ENCODE data around the gene MTERF1.

The MTERF1 gene

GRCh38 chr7:91864070-91864469 is 16.4 kb downstream of the MTERF1 start:
- Mint-ChIP-seq H3K4me1 (no peaks in the 10 kb centered on the region), H3K27me3 (no peaks in the 10 kb centered on the region), H3K4me3 (no peak overlapping the region), H3K27ac (no peak overlapping the region), H3K9me3 (peaks cover 0 to 4% of the 10 kb centered on the region in 2 donors)
- ATAC-seq (no peak), DNase-seq (no peak)

GRCh38 chr7:91852263-91852741 is 28.2 kb downstream of the MTERF1 start:
- Mint-ChIP-seq H3K4me3 (no peak overlapping the region), H3K9me3 (peaks cover 18 to 28% of the 10 kb centered on the region in 2 donors), H3K4me1 (peaks cover 21% of the 10 kb centered on the region), H3K27me3 (no peaks in the 10 kb centered on the region), H3K27ac (peak overlapping the region in 1 of 2 donors; percentile 56)
- DNase-seq (no peak), ATAC-seq (peak; percentile 26)

- ATAC-seq (no peak), DNase-seq (no peak)
- Mint-ChIP-seq H3K9me3 (peaks cover 21 to 27% of the 10 kb centered on the region in 2 donors), H3K4me1 (peaks cover 17% of the 10 kb centered on the region), H3K27me3 (no peaks in the 10 kb centered on the region), H3K27ac (no peak overlapping the region), H3K4me3 (no peak overlapping the region)
Measured at GRCh38 chr7:91850455-91850854, 30.0 kb downstream of the MTERF1 start.

GRCh38 chr7:91847876-91848588 is 32.5 kb downstream of the MTERF1 start:
- peaks cover 11 to 16% of the 10 kb centered on the region in 2 donors for H3K9me3 Mint-ChIP-seq
- ATAC-seq (no peak), DNase-seq (no peak)
- H3K27ac Mint-ChIP-seq = peak overlapping the region in 1 of 2 donors; percentile 38
- no peak overlapping the region for H3K4me3 Mint-ChIP-seq
- no peaks in the 10 kb centered on the region for H3K27me3 Mint-ChIP-seq
- peaks cover 10% of the 10 kb centered on the region for H3K4me1 Mint-ChIP-seq

GRCh38 chr7:91847231-91847630 is 33.3 kb downstream of the MTERF1 start:
- Mint-ChIP-seq H3K4me1 (peaks cover 3% of the 10 kb centered on the region), H3K27ac (peak overlapping the region in 1 of 2 donors; percentile 87), H3K27me3 (no peaks in the 10 kb centered on the region), H3K9me3 (peaks cover 4 to 8% of the 10 kb centered on the region in 2 donors), H3K4me3 (no peak overlapping the region)
- ATAC-seq = no peak
- DNase-seq = no peak

- Mint-ChIP-seq H3K4me3 (no peak overlapping the region), H3K27me3 (no peaks in the 10 kb centered on the region), H3K9me3 (peaks cover 6 to 15% of the 10 kb centered on the region in 2 donors), H3K27ac (no peak overlapping the region), H3K4me1 (no peaks in the 10 kb centered on the region)
- no peak for DNase-seq
- ATAC-seq = no peak
Measured at GRCh38 chr7:91846436-91846835, 34.1 kb downstream of the MTERF1 start.

GRCh38 chr7:91843831-91844230 is 36.7 kb downstream of the MTERF1 start:
- ATAC-seq (no peak), DNase-seq (no peak)
- H3K27ac Mint-ChIP-seq = no peak overlapping the region
- H3K4me3 Mint-ChIP-seq = no peak overlapping the region
- H3K27me3 Mint-ChIP-seq = no peaks in the 10 kb centered on the region
- H3K4me1 Mint-ChIP-seq = no peaks in the 10 kb centered on the region
- H3K9me3 Mint-ChIP-seq = peaks cover 10 to 18% of the 10 kb centered on the region in 2 donors

GRCh38 chr7:91838439-91838838 is 42.1 kb downstream of the MTERF1 start:
- ATAC-seq (no peak), DNase-seq (no peak)
- Mint-ChIP-seq H3K27ac (no peak overlapping the region), H3K9me3 (peaks cover 6 to 10% of the 10 kb centered on the region in 2 donors), H3K4me3 (no peak overlapping the region), H3K4me1 (no peaks in the 10 kb centered on the region), H3K27me3 (no peaks in the 10 kb centered on the region)

- Mint-ChIP-seq H3K9me3 (peaks cover 6 to 10% of the 10 kb centered on the region in 2 donors), H3K27me3 (no peaks in the 10 kb centered on the region), H3K27ac (peak overlapping the region in 1 of 2 donors; percentile 45), H3K4me3 (no peak overlapping the region), H3K4me1 (no peaks in the 10 kb centered on the region)
- peak; percentile 20 for ATAC-seq
- DNase-seq = no peak
Measured at GRCh38 chr7:91837397-91838070, 43.0 kb downstream of the MTERF1 start.

GRCh38 chr7:91835826-91836368 is 44.6 kb downstream of the MTERF1 start:
- H3K27ac Mint-ChIP-seq = no peak overlapping the region
- no peaks in the 10 kb centered on the region for H3K27me3 Mint-ChIP-seq
- no peak overlapping the region for H3K4me3 Mint-ChIP-seq
- H3K4me1 Mint-ChIP-seq = no peaks in the 10 kb centered on the region
- no peaks in the 10 kb centered on the region for H3K9me3 Mint-ChIP-seq
- ATAC-seq (no peak), DNase-seq (no peak)

- DNase-seq (no peak), ATAC-seq (no peak)
- Mint-ChIP-seq H3K4me1 (no peaks in the 10 kb centered on the region), H3K4me3 (no peak overlapping the region), H3K27ac (no peak overlapping the region), H3K27me3 (no peaks in the 10 kb centered on the region), H3K9me3 (no peaks in the 10 kb centered on the region)
Measured at GRCh38 chr7:91835091-91835825, 45.2 kb downstream of the MTERF1 start.

GRCh38 chr7:91832493-91833045 is 47.9 kb downstream of the MTERF1 start:
- H3K27me3 Mint-ChIP-seq = no peaks in the 10 kb centered on the region
- DNase-seq (no peak), ATAC-seq (no peak)
- H3K27ac Mint-ChIP-seq = no peak overlapping the region
- H3K4me1 Mint-ChIP-seq = no peaks in the 10 kb centered on the region
- no peaks in the 10 kb centered on the region for H3K9me3 Mint-ChIP-seq
- H3K4me3 Mint-ChIP-seq = no peak overlapping the region

GRCh38 chr7:91827169-91827568 is 53.3 kb downstream of the MTERF1 start:
- Mint-ChIP-seq H3K9me3 (peaks cover under 1 to 18% of the 10 kb centered on the region in 2 donors), H3K27me3 (no peaks in the 10 kb centered on the region), H3K27ac (no peak overlapping the region), H3K4me1 (no peaks in the 10 kb centered on the region), H3K4me3 (no peak overlapping the region)
- ATAC-seq (no peak), DNase-seq (no peak)

GRCh38 chr7:91826377-91826776 is 54.1 kb downstream of the MTERF1 start:
- Mint-ChIP-seq H3K9me3 (peaks cover 8 to 24% of the 10 kb centered on the region in 2 donors), H3K27me3 (no peaks in the 10 kb centered on the region), H3K4me3 (no peak overlapping the region), H3K4me1 (no peaks in the 10 kb centered on the region), H3K27ac (no peak overlapping the region)
- DNase-seq (no peak), ATAC-seq (no peak)

GRCh38 chr7:91824201-91824600 is 56.3 kb downstream of the MTERF1 start:
- no peak overlapping the region for H3K27ac Mint-ChIP-seq
- ATAC-seq (no peak), DNase-seq (no peak)
- no peaks in the 10 kb centered on the region for H3K27me3 Mint-ChIP-seq
- H3K4me3 Mint-ChIP-seq = no peak overlapping the region
- H3K4me1 Mint-ChIP-seq = no peaks in the 10 kb centered on the region
- H3K9me3 Mint-ChIP-seq = peaks cover 25 to 39% of the 10 kb centered on the region in 2 donors
